ENCODE measurements around the gene CILP. TPM values are rescaled to one million over a fixed set of nuclear protein-coding genes. Genes with fewer than 3 reads are reported as not detected.

The CILP gene
- total RNA-seq, 1 experiment from 2014 or later: 0.04 TPM

DNA sequence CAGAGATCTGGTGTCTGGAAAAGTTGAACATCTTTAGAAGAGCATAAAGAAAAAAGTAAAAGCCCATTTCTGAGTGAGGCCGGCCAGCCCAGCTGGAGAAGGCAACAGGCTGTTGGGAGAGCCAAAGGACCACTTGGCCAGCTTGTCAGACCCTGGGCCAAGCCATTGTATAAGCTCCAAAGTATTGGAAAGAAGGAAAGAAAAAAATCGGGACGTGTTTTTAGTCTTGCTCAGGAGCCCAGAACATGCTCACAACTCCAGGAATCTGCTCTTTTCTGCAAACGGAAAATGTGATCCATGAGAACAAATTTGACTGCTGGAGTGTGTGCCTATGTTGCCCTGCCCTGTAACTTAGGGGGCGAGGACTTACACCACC is 15.7 kb downstream of the CILP start:
- Histone ChIP-seq H2AK5ac (ENCODE audit: insufficient read length, low read length) (no peak overlapping the region), H3K79me1 (ENCODE audit: insufficient read depth, low read depth, low read length, poor library complexity, severe bottlenecking) (no peaks in the 10 kb centered on the region), H3K23ac (ENCODE audit: insufficient read length, low read depth, low read length) (no peak overlapping the region), H3K4me2 (ENCODE audit: insufficient read depth, insufficient read length, low read length) (no peak overlapping the region), H2BK5ac (ENCODE audit: insufficient read length, low read length) (no peak overlapping the region), H3K4me1 (ENCODE audit: insufficient read depth, low read length) (no peaks in the 10 kb centered on the region), H3K79me2 (ENCODE audit: insufficient read depth, low read length) (no peaks in the 10 kb centered on the region), H3K18ac (ENCODE audit: insufficient read length, low read depth, low read length) (no peak overlapping the region), H3K9me3 (ENCODE audit: control insufficient read depth, low read depth, low read length) (no peaks in the 10 kb centered on the region), H2BK20ac (ENCODE audit: low read depth, low read length, poor library complexity, severe bottlenecking) (no peak overlapping the region), H2BK120ac (ENCODE audit: low read depth, low read length, poor library complexity, severe bottlenecking) (no peak overlapping the region), H3K27me3 (ENCODE audit: insufficient read depth, low read length) (no peaks in the 10 kb centered on the region), H3K9ac (ENCODE audit: extremely low read depth, insufficient read length, low read length) (no peak overlapping the region), H2BK15ac (ENCODE audit: low read depth, low read length) (no peak overlapping the region), H4K8ac (replicated peaks; ENCODE audit: insufficient read length, low read depth, low read length) (no peak overlapping the region), H3K14ac (ENCODE audit: insufficient read depth, low read length) (no peak overlapping the region), H3T11ph (ENCODE audit: low read length) (no peak overlapping the region), H2AFZ (ENCODE audit: low read length) (no peak overlapping the region), H4K5ac (ENCODE audit: insufficient read length, low read depth, low read length) (no peak overlapping the region), H4K20me1 (ENCODE audit: control insufficient read depth, insufficient read depth, insufficient read length) (no peaks in the 10 kb centered on the region), H3K23me2 (ENCODE audit: insufficient read length, low read depth, low read length, poor library complexity, severe bottlenecking) (no peaks in the 10 kb centered on the region), H3K56ac (ENCODE audit: insufficient read length, low read depth, low read length) (no peak overlapping the region), H4K91ac (ENCODE audit: insufficient read length, low read depth, low read length) (no peak overlapping the region), H2BK12ac (ENCODE audit: insufficient read length, low read depth, low read length) (no peak overlapping the region), H3K4ac (ENCODE audit: low read depth, low read length) (no peak overlapping the region), H3K27ac (ENCODE audit: insufficient read length, low read depth, low read length) (no peak overlapping the region)
- TF ChIP-seq, protein P1, sequence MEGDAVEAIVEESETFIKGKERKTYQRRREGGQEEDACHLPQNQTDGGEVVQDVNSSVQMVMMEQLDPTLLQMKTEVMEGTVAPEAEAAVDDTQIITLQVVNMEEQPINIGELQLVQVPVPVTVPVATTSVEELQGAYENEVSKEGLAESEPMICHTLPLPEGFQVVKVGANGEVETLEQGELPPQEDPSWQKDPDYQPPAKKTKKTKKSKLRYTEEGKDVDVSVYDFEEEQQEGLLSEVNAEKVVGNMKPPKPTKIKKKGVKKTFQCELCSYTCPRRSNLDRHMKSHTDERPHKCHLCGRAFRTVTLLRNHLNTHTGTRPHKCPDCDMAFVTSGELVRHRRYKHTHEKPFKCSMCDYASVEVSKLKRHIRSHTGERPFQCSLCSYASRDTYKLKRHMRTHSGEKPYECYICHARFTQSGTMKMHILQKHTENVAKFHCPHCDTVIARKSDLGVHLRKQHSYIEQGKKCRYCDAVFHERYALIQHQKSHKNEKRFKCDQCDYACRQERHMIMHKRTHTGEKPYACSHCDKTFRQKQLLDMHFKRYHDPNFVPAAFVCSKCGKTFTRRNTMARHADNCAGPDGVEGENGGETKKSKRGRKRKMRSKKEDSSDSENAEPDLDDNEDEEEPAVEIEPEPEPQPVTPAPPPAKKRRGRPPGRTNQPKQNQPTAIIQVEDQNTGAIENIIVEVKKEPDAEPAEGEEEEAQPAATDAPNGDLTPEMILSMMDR (conservative IDR thresholded peaks at IDR 0.05): no peak
- Mint-ChIP-seq H3K27ac (no peak overlapping the region), H3K4me3 (peak overlapping the region in 1 of 2 experiments; percentile 6; a peak in 1 of 5 replicates), H3K4me1 (peaks cover 7 to 8% of the 10 kb centered on the region in 2 experiments), H3K27me3 (ENCODE audit: low read depth) (peaks cover 2% of the 10 kb centered on the region; the same call in 1 of the 2 replicates), H3K9me3 (peaks cover 0 to 2% of the 10 kb centered on the region in 2 experiments; a peak in 1 of 5 replicates), H3K36me3 (ENCODE audit: insufficient read depth in 1 of 3, low read depth in 3 of 3) (no peaks in the 10 kb centered on the region)
- no peak for DNase-seq
- WGBS (ENCODE audit: extremely low coverage, insufficient read length, low lambda C conversion rate): no CpG with 5 or more reads among the region's 5 CpGs

Measured in H9 (cell line).